Left ventricle myocardium inferior (tissue), 1 donor: Measurements from ENCODE around the gene NQO1. TPM values are rescaled to one million over a fixed set of nuclear protein-coding genes. Genes with fewer than 3 reads are reported as not detected.

Experiments
- DNase-seq: peaks from one replicate; pipeline ENCODE4 v3.0.0-alpha.2; 2020
- H3K27ac ChIP-seq: fragments of 200-600 bp; replicated peaks from 2 replicates; pipeline ENCODE4 v1.8.0; 2021
- H3K27me3 ChIP-seq: fragments of 200-600 bp; 2 replicates; pipeline ENCODE4 v1.8.0; 2021; ENCODE audit warnings: low read depth
- H3K36me3 ChIP-seq: fragments of 200-600 bp; 2 replicates; pipeline ENCODE4 v1.8.0; 2021
- H3K4me1 ChIP-seq: fragments of 200-600 bp; 2 replicates; pipeline ENCODE4 v1.8.0; 2021
- H3K4me3 ChIP-seq: fragments of 200-600 bp; 2 replicates; pipeline ENCODE4 v1.8.0; 2021; ENCODE audit warnings: mild to moderate bottlenecking, moderate library complexity
- H3K9me3 ChIP-seq: fragments of 200-600 bp; replicated peaks from 2 replicates; pipeline ENCODE4 v1.8.0; 2021
- CTCF ChIP-seq: fragments of 200-600 bp; IDR thresholded peaks from 2 replicates; pipeline ENCODE4 v1.8.0; 2021; ENCODE audit warnings: antibody characterized with exemption, mild to moderate bottlenecking, borderline replicate concordance
- intact Hi-C: fragments of 100-400 bp; cut with micrococcal nuclease; formaldehyde crosslinking; loops from one replicate; pipeline ENCODE4 v1.11.0; 2022
- long read RNA-seq: library from polyadenylated mRNA; unstranded; transcript quantifications from one replicate; pipeline ENCODE4 v2.0.0, GENCODE V29; 2021
- total RNA-seq: library from RNA; stranded (reverse); fragmentation: NEBNext Ultra II Directional; extraction: Animal tissue kit (Norgen Biotek cat#: 25700); gene quantifications from one replicate; pipeline ENCODE4 v1.2.1, GENCODE V29; 2021
- donor health status: DM: no; HTN: yes; CAD: no; lungs with severe emphysema.

NQO1 gene
- total RNA-seq = 22.7 TPM
- long read RNA-seq, transcript NQO1-201 (6 exons, 2,912 nt) = major isoform, 15 of 18 reads
- long read RNA-seq, partial matches to known transcripts = 0 of 18 reads
- long read RNA-seq, other reads (novel, unspliced or antisense) = 0 of 18 reads

- DNase-seq = peak; percentile 94
- H3K27ac ChIP-seq = peak within 1 kb of the TSS; percentile 94
- intact Hi-C loops = no loop called here
- no peaks in the 10 kb centered on the region for H3K27me3 ChIP-seq
- no peak for TF ChIP-seq CTCF
- H3K4me3 ChIP-seq = peak within 1 kb of the TSS; percentile 75
- H3K9me3 ChIP-seq = no peaks in the 10 kb centered on the region
- H3K4me1 ChIP-seq = peaks cover 38% of the 10 kb centered on the region
- no peaks in the 10 kb centered on the region for H3K36me3 ChIP-seq
These were observed at the start of gene NQO1 for GRCh38 chr16:69726313-69727060. Gene NQO1 (minus strand): TSS chr16:69726560. CDS start chr16:69726439, 121 bp downstream.

GRCh38 chr16:69775563-69775962, 49.2 kb upstream of the NQO1 start:
- TF ChIP-seq CTCF = no peak
- no peak for DNase-seq
- Histone ChIP-seq H3K36me3 (peaks cover 4% of the 10 kb centered on the region), H3K4me1 (peaks cover 15% of the 10 kb centered on the region), H3K27me3 (no peaks in the 10 kb centered on the region), H3K27ac (no peak overlapping the region), H3K4me3 (no peak overlapping the region), H3K9me3 (peaks cover 14% of the 10 kb centered on the region)
- intact Hi-C loops = no loop called here

GRCh38 chr16:69773260-69773947, 47.0 kb upstream of the NQO1 start:
- DNase-seq = no peak
- Histone ChIP-seq H3K9me3 (peaks cover 14% of the 10 kb centered on the region), H3K4me1 (peaks cover 20% of the 10 kb centered on the region), H3K4me3 (no peak overlapping the region), H3K27ac (no peak overlapping the region), H3K36me3 (peaks cover 4% of the 10 kb centered on the region), H3K27me3 (no peaks in the 10 kb centered on the region)
- TF ChIP-seq CTCF = no peak
- intact Hi-C loops = no loop called here

GRCh38 chr16:69771651-69771967, 45.2 kb upstream of the NQO1 start:
- no peak for DNase-seq
- intact Hi-C loops = no loop called here
- Histone ChIP-seq H3K4me3 (no peak overlapping the region), H3K27me3 (no peaks in the 10 kb centered on the region), H3K4me1 (peaks cover 20% of the 10 kb centered on the region), H3K36me3 (peaks cover 4% of the 10 kb centered on the region), H3K9me3 (peaks cover 14% of the 10 kb centered on the region), H3K27ac (no peak overlapping the region)
- no peak for TF ChIP-seq CTCF

- no peak for DNase-seq
- intact Hi-C loops = no loop called here
- H3K9me3 ChIP-seq = no peaks in the 10 kb centered on the region
- TF ChIP-seq CTCF = no peak
- peaks cover 20% of the 10 kb centered on the region for H3K4me1 ChIP-seq
- no peaks in the 10 kb centered on the region for H3K27me3 ChIP-seq
- H3K27ac ChIP-seq = no peak overlapping the region
- H3K36me3 ChIP-seq = no peaks in the 10 kb centered on the region
- H3K4me3 ChIP-seq = no peak overlapping the region
These were observed 43.0 kb upstream of the NQO1 start for GRCh38 chr16:69769404-69769803.
